ENCODE results near the gene CEACAM18.

Gene CEACAM18

GRCh38 chr19:51456541-51457290 lies 21.6 kb upstream of the CEACAM18 start:
- TF ChIP-seq, protein P1, sequence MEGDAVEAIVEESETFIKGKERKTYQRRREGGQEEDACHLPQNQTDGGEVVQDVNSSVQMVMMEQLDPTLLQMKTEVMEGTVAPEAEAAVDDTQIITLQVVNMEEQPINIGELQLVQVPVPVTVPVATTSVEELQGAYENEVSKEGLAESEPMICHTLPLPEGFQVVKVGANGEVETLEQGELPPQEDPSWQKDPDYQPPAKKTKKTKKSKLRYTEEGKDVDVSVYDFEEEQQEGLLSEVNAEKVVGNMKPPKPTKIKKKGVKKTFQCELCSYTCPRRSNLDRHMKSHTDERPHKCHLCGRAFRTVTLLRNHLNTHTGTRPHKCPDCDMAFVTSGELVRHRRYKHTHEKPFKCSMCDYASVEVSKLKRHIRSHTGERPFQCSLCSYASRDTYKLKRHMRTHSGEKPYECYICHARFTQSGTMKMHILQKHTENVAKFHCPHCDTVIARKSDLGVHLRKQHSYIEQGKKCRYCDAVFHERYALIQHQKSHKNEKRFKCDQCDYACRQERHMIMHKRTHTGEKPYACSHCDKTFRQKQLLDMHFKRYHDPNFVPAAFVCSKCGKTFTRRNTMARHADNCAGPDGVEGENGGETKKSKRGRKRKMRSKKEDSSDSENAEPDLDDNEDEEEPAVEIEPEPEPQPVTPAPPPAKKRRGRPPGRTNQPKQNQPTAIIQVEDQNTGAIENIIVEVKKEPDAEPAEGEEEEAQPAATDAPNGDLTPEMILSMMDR (IDR thresholded peaks at IDR 0.05; ENCODE audit: low read depth, low read length, missing control alignments) = no peak
- DNase-seq (ENCODE audit: low read depth) = no peak
- no peak overlapping the region for H3K4me3 ChIP-seq (ENCODE audit: low read depth, low read length)

DNA sequence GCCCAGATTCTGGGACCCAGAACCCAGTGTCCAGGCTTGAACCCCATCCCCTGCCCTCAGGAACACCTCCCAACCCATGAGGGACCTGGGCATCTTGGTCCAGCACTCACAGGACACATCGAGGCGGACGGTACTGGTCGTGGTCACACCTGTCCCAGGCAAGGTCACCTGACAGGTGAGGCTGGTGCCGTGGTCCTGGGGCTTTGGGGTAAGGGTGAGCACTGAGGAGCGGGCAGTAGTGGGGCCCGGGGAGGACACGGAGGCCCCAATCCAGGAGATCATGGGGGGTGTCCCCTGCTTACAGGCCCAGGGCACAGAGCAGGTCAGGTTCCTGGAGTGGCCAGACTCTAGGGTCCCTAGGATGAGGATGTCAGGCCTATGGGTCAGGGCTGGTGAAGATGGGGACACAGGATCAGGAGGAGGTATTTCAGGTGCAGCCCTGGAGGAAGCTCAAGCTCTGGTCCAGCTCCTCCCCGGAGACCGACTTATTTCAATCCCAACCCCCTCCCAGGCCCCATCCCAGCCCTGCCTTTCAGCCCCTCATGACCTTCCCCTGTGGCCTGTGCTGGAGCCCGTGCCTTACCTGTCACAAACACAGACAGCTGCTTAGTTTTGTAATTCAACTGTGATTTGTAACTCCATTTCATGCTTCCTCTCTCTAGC lies 20.9 kb upstream of the CEACAM18 start:
- TF ChIP-seq, protein P1 (IDR thresholded peaks at IDR 0.05; ENCODE audit: low read depth, low read length, missing control alignments) = no peak
- H3K4me3 ChIP-seq (ENCODE audit: low read depth, low read length) = no peak overlapping the region
- DNase-seq (ENCODE audit: low read depth) = no peak

DNA sequence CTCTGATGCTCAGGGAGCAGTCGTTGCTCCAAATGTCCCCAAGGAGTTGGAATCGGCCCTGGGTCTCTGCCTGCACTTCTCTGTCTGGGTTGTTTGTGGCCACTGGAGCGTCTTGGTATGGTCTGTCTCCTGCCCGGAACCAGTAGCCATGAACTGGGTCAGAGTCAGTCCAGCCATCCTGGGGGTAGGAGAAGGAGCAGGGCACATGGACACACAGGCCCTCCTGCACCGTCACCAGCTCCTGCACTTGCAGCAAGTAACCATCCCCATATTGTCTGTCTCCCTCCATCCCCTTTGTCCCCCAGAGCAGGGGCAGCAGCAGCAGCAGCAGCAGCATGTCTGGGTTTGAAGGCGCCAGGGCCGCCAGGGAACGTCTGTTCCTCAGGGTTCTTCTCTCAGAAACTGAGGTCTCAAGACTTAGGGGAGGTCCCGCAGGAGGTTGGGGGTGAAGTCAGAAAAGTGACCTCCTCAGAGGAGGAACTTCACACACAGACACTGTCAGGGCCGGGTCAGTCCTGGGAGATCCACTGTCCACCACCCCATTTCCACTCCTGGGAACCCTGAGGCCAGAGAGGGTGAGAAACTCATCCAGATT lies 20.2 kb upstream of the CEACAM18 start, which contains the start of gene SIGLEC8:
TSS of gene SIGLEC8 (minus strand) at position 404 of the 595 bp plus-strand sequence. CDS start at position 337, 67 bp downstream.
- TF ChIP-seq, protein P1 (IDR thresholded peaks at IDR 0.05; ENCODE audit: low read depth, low read length, missing control alignments) = no peak
- DNase-seq (ENCODE audit: low read depth) = no peak
- no peak within 1 kb of the TSS for H3K4me3 ChIP-seq (ENCODE audit: low read depth, low read length)

- TF ChIP-seq, protein P1 (IDR thresholded peaks at IDR 0.05; ENCODE audit: low read depth, low read length, missing control alignments) = no peak
- DNase-seq (ENCODE audit: low read depth) = no peak
- no peak overlapping the region for H3K4me3 ChIP-seq (ENCODE audit: low read depth, low read length)
Observed at GRCh38 chr19:51458899-51459505, 19.3 kb upstream of the CEACAM18 start.

- DNase-seq (ENCODE audit: low read depth) = no peak
Observed at GRCh38 chr19:51460164-51460992, 18.0 kb upstream of the CEACAM18 start.

More at GRCh38 chr19:51460164-51460992, 18.0 kb upstream of the CEACAM18 start:
- no peak overlapping the region for H3K4me3 ChIP-seq (ENCODE audit: low read depth, low read length)
- TF ChIP-seq, protein P1 (IDR thresholded peaks at IDR 0.05; ENCODE audit: low read depth, low read length, missing control alignments) = no peak

All from GM12864 (cell line).